IPS-15b (cell line): ENCODE results near the gene AUTS2.

ENCODE experiments used
- H3K27me3 ChIP-seq: one replicate; pipeline ENCODE4 v1.6.1; 2013; ENCODE audit warnings: low read length; ENCODE audit not compliant: control insufficient read depth, insufficient read depth
- H3K36me3 ChIP-seq: one replicate; pipeline ENCODE4 v1.6.1; 2013; ENCODE audit warnings: low read length; ENCODE audit not compliant: control insufficient read depth, insufficient read depth
- H3K4me1 ChIP-seq: one replicate; pipeline ENCODE4 v1.6.1; 2013; ENCODE audit warnings: mild to moderate bottlenecking, low read length; ENCODE audit not compliant: control insufficient read depth, insufficient read depth
- H3K4me3 ChIP-seq: one replicate; pipeline ENCODE4 v1.5.1; 2013; ENCODE audit warnings: low read depth, low read length
- H3K9ac ChIP-seq: one replicate; pipeline ENCODE4 v1.6.1; 2013; ENCODE audit warnings: low read depth, mild to moderate bottlenecking, low read length
- H3K9me3 ChIP-seq: one replicate; pipeline ENCODE4 v1.6.1; 2013; ENCODE audit warnings: mild to moderate bottlenecking, low read length; ENCODE audit not compliant: control insufficient read depth, insufficient read depth

AUTS2 gene

GRCh38 chr7:70791341-70791740, 1193.1 kb downstream of the AUTS2 start:
- no peaks in the 10 kb centered on the region for H3K27me3 ChIP-seq
- H3K36me3 ChIP-seq, result peaks cover 57% of the 10 kb centered on the region
- H3K4me3 ChIP-seq, result no peak overlapping the region
- no peak overlapping the region for H3K9ac ChIP-seq
- no peaks in the 10 kb centered on the region for H3K4me1 ChIP-seq
- no peaks in the 10 kb centered on the region for H3K9me3 ChIP-seq

- Histone ChIP-seq H3K4me1 (no peaks in the 10 kb centered on the region), H3K36me3 (peaks cover 41% of the 10 kb centered on the region), H3K4me3 (no peak overlapping the region), H3K9me3 (no peaks in the 10 kb centered on the region), H3K27me3 (no peaks in the 10 kb centered on the region), H3K9ac (no peak overlapping the region)
Observed at GRCh38 chr7:70793060-70793459, 1194.8 kb downstream of the AUTS2 start.

DNA sequence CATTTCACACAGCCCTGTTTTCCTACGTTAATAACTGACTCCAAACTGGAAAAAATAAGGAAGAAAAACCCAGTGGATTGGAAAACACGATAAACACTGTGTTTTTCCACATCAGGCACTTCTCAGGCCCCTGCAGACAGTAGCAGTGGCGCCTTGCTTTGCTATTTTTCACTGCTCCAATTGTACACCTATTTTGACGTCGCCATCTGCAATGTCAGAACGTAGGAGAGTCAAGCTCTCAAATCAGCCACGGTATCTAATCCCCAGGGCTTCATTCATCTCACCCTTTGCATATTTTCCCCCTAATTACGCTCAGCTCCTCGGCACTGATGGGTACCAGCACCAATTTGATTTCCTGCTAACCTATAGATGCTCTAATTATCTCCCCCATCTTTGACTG, 1195.5 kb downstream of the AUTS2 start:
- Histone ChIP-seq H3K4me1 (no peaks in the 10 kb centered on the region), H3K27me3 (no peaks in the 10 kb centered on the region), H3K9ac (no peak overlapping the region), H3K36me3 (peaks cover 38% of the 10 kb centered on the region), H3K4me3 (no peak overlapping the region), H3K9me3 (no peaks in the 10 kb centered on the region)

DNA sequence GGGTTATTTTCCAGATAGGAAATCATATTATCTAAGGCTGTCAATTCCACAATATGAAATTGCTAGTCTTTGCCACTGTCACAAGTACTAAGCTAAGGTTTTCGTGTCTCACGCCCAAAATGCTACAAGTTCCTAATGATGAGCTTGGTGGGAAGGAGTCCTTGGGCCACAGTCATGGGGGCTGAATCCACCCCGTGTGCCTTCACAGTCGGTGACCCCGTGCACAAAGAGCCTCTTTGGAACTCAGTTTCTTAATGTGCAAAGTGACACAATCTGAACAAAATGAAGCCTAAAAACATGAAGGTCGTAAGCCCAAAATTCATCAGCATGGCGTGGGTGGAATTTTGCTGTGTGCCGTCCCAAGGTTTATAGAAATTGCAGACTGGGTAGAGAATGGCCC, 1196.7 kb downstream of the AUTS2 start:
- no peak overlapping the region for H3K9ac ChIP-seq
- no peaks in the 10 kb centered on the region for H3K9me3 ChIP-seq
- no peaks in the 10 kb centered on the region for H3K4me1 ChIP-seq
- peaks cover 26% of the 10 kb centered on the region for H3K36me3 ChIP-seq
- H3K4me3 ChIP-seq, result no peak overlapping the region
- H3K27me3 ChIP-seq, result no peaks in the 10 kb centered on the region

GRCh38 chr7:70795948-70796347, 1197.7 kb downstream of the AUTS2 start:
- Histone ChIP-seq H3K9ac (no peak overlapping the region), H3K9me3 (no peaks in the 10 kb centered on the region), H3K4me1 (no peaks in the 10 kb centered on the region), H3K36me3 (peaks cover 16% of the 10 kb centered on the region), H3K27me3 (no peaks in the 10 kb centered on the region), H3K4me3 (no peak overlapping the region)

DNA sequence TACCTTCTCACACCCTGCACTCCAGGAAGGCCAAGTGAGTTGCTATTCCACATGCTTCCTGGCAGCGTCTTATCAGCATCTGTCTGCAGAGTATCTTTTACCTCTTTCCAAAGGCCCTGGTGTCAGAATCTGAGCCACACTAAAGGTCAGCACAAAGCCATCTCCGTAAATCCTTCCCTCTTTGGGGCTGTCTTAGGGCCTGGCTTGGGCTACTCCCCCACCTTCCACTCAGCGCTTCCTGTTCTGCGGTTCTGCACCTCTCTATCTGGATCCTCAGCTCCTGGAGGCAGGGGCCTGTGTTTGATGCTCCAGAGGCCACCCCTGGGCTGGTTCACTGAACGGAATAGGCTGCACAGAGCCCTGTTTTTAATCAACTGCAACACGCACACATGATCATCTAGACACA, 1198.8 kb downstream of the AUTS2 start:
- peaks cover 8% of the 10 kb centered on the region for H3K36me3 ChIP-seq
- no peak overlapping the region for H3K9ac ChIP-seq
- H3K9me3 ChIP-seq, result no peaks in the 10 kb centered on the region
- H3K27me3 ChIP-seq, result no peaks in the 10 kb centered on the region
- no peak overlapping the region for H3K4me3 ChIP-seq
- no peaks in the 10 kb centered on the region for H3K4me1 ChIP-seq

DNA sequence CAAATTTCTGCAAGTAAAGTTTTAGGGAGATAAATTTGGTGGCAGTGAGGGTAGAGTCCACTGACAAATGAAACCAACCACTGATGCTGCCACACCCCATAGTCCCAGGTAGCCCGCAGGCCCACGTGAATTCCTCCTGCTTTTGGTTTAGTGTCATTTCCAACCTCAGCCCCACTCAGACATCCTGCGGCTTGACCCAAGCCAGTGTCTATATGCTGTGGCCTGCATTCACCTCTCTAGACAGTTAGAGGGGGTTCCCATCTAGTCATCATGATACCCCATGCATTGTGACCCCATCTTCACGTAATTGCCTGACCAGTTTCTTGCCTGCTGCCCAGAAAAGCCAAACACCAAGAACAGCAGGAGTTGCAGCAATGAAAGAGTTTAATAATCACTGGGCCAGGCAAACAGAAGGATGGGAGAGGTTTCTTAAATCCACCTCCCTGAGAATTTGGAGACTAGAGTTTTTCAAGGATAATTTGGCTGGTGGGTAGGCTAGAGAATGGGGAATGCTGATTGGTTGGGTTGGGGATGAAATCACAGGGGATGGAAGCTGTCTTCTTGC, 1201.6 kb downstream of the AUTS2 start:
- H3K9me3 ChIP-seq, result no peaks in the 10 kb centered on the region
- no peaks in the 10 kb centered on the region for H3K27me3 ChIP-seq
- no peak overlapping the region for H3K9ac ChIP-seq
- no peaks in the 10 kb centered on the region for H3K36me3 ChIP-seq
- H3K4me1 ChIP-seq, result no peaks in the 10 kb centered on the region
- no peak overlapping the region for H3K4me3 ChIP-seq

GRCh38 chr7:70805360-70805759, 1207.1 kb downstream of the AUTS2 start:
- Histone ChIP-seq H3K36me3 (no peaks in the 10 kb centered on the region), H3K4me3 (no peak overlapping the region), H3K9me3 (no peaks in the 10 kb centered on the region), H3K4me1 (no peaks in the 10 kb centered on the region), H3K9ac (no peak overlapping the region), H3K27me3 (no peaks in the 10 kb centered on the region)

DNA sequence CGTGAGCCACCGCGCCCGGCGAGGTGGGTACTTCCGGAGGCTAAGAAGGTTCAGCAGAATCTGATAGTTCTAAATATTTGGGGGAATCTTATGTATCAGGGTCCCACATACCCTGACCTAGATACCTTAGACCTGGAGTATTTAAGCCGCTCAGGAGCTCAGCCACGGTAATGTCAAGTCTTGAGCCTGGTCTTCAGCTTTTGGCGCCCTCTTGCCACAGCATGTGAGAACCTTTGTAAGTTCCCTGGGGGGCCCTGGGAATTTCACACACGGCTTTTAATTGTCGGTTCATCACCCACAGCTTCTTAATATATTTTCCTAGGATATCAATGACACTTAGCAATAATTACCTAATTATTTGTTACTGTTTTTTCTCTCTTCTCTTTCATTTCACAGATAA, 1209.4 kb downstream of the AUTS2 start:
- Histone ChIP-seq H3K9me3 (no peaks in the 10 kb centered on the region), H3K4me1 (no peaks in the 10 kb centered on the region), H3K36me3 (no peaks in the 10 kb centered on the region), H3K4me3 (no peak overlapping the region), H3K27me3 (no peaks in the 10 kb centered on the region), H3K9ac (no peak overlapping the region)

- H3K4me3 ChIP-seq, result no peak overlapping the region
- no peak overlapping the region for H3K9ac ChIP-seq
Observed at GRCh38 chr7:70808876-70809275, 1210.6 kb downstream of the AUTS2 start.

DNA sequence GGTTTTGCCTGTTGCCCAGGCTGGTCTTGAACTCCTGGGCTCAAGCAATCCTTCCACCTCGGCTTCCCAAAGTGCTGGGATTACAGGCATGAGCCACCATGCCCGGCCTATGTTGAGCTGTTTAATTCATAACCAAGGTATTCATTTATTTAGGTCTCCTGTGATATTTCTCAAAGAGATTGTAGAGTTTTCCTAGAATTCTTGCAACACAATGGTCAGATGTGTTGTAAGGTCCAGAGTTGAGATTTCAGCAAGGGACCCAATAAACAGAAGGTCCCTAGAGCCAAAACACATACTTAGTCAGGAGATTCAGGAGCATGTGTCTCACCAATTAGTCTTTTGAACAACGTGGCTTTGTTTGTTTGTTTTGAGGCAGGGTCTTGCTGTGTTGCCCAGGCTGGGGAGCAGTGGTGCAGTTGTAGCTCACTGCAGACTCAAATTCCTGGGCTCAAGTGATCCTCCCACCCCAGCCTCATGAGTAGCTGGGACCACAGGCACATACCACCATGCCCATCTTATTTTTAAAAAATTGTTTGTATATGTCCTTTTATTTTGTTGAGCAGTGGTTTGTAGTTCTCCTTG, 1212.4 kb downstream of the AUTS2 start:
- H3K36me3 ChIP-seq, result no peaks in the 10 kb centered on the region
- H3K4me1 ChIP-seq, result no peaks in the 10 kb centered on the region
- H3K27me3 ChIP-seq, result no peaks in the 10 kb centered on the region
- H3K4me3 ChIP-seq, result no peak overlapping the region
- H3K9me3 ChIP-seq, result no peaks in the 10 kb centered on the region
- H3K9ac ChIP-seq, result no peak overlapping the region

More at GRCh38 chr7:70808876-70809275, 1210.6 kb downstream of the AUTS2 start:
- Histone ChIP-seq H3K4me1 (no peaks in the 10 kb centered on the region), H3K27me3 (no peaks in the 10 kb centered on the region), H3K9me3 (no peaks in the 10 kb centered on the region), H3K36me3 (no peaks in the 10 kb centered on the region)

- no peak overlapping the region for H3K4me3 ChIP-seq
- H3K36me3 ChIP-seq, result no peaks in the 10 kb centered on the region
- H3K9me3 ChIP-seq, result no peaks in the 10 kb centered on the region
- H3K4me1 ChIP-seq, result no peaks in the 10 kb centered on the region
- no peaks in the 10 kb centered on the region for H3K27me3 ChIP-seq
- H3K9ac ChIP-seq, result no peak overlapping the region
Observed at GRCh38 chr7:70812511-70812910, 1214.2 kb downstream of the AUTS2 start.
